Neural cell (in vitro differentiated cells): ENCODE data around the gene MYO15A. TPM values are rescaled to one million over a fixed set of nuclear protein-coding genes. Genes with fewer than 3 reads are reported as not detected.

Experiments
- H2AFZ ChIP-seq: fragments of 200-600, 300-800 bp; sonication (generic), shearing (Covaris generic); 2 replicates; pipeline ENCODE4 v1.6.0; 2014; ENCODE audit warnings: low read depth, mild to moderate bottlenecking, antibody characterized with exemption, low read length, moderate library complexity
- H3F3A ChIP-seq: fragments of 200-600 bp; shearing (Covaris generic); 2 replicates; pipeline ENCODE4 v1.6.1; 2016; ENCODE audit warnings: mild to moderate bottlenecking, moderate library complexity, mixed read lengths, antibody characterized with exemption, low read length; ENCODE audit not compliant: insufficient read depth, poor library complexity, severe bottlenecking
- H3K27ac ChIP-seq: fragments of 200-600, 300-800 bp; sonication (generic), shearing (Covaris generic); 2 replicates; pipeline ENCODE4 v1.5.1; 2014; ENCODE audit warnings: mild to moderate bottlenecking, low read length, moderate library complexity
- H3K27me3 ChIP-seq: fragments of 300-800, 200-600 bp; sonication (generic), shearing (Covaris generic); 2 replicates; pipeline ENCODE4 v1.6.0; 2014; ENCODE audit warnings: mild to moderate bottlenecking, low read depth, low read length, moderate library complexity; ENCODE audit not compliant: insufficient read depth
- H3K36me3 ChIP-seq: fragments of 300-800, 200-600 bp; sonication (generic), shearing (Covaris generic); 2 replicates; pipeline ENCODE4 v1.5.1; 2014; ENCODE audit warnings: mild to moderate bottlenecking, antibody characterized with exemption, low read length, moderate library complexity; ENCODE audit not compliant: insufficient read depth
- H3K4me2 ChIP-seq: fragments of 300-800, 200-600 bp; sonication (generic), shearing (Covaris generic); 2 replicates; pipeline ENCODE4 v1.6.0; 2014; ENCODE audit warnings: mild to moderate bottlenecking, low read length
- H3K4me3 ChIP-seq: fragments of 300-800, 200-600 bp; sonication (generic), shearing (Covaris generic); 2 replicates; pipeline ENCODE4 v1.5.1; 2014; ENCODE audit warnings: mild to moderate bottlenecking, low read length, moderate library complexity
- H3K79me2 ChIP-seq: fragments of 200-600 bp; shearing (Covaris generic); replicated peaks from 2 replicates; pipeline ENCODE4 v1.6.0; 2014; ENCODE audit warnings: mild to moderate bottlenecking, low read length, moderate library complexity; ENCODE audit not compliant: insufficient read depth
- H3K9ac ChIP-seq: fragments of 300-800, 200-600 bp; sonication (generic), shearing (Covaris generic); 2 replicates; pipeline ENCODE4 v1.6.1; 2016; ENCODE audit warnings: mild to moderate bottlenecking, low read length, mixed read lengths
- H3K9me2 ChIP-seq: fragments of 200-600 bp; shearing (Covaris generic); 2 replicates; pipeline ENCODE4 v1.6.1; 2016; ENCODE audit warnings: mild to moderate bottlenecking, low read length, mixed read lengths; ENCODE audit not compliant: insufficient read depth
- H3K9me3 ChIP-seq: fragments of 200-600, 300-800 bp; sonication (generic), shearing (Covaris generic); 2 replicates; pipeline ENCODE4 v1.6.1; 2016; ENCODE audit warnings: mild to moderate bottlenecking, mixed run types, low read length, moderate library complexity, mixed read lengths
- H4K20me1 ChIP-seq: fragments of 200-600 bp; shearing (Covaris generic); 2 replicates; pipeline ENCODE4 v1.6.1; 2016; ENCODE audit warnings: mild to moderate bottlenecking, mixed run types; ENCODE audit not compliant: insufficient read depth
- CTCF ChIP-seq: fragments of 450-650 bp; IDR thresholded peaks from 2 replicates; pipeline ENCODE4 v1.5.1; 2014; ENCODE audit warnings: antibody characterized with exemption, mild to moderate bottlenecking, moderate library complexity; ENCODE audit not compliant: poor library complexity, severe bottlenecking
- EP300 ChIP-seq: fragments of 450-650 bp; conservative IDR thresholded peaks from 2 replicates; pipeline ENCODE4 v1.6.1; 2014; ENCODE audit warnings: antibody characterized with exemption, mild to moderate bottlenecking, moderate library complexity; ENCODE audit not compliant: poor library complexity, severe bottlenecking
- EZH2 ChIP-seq: fragments of 200-600, 300-800 bp; shearing (Covaris generic), sonication (generic); IDR thresholded peaks from 2 replicates; pipeline ENCODE4 v1.6.1; 2014; ENCODE audit warnings: antibody characterized with exemption, low read length, borderline replicate concordance, mild to moderate bottlenecking; ENCODE audit not compliant: insufficient read depth, poor library complexity, severe bottlenecking
- MXI1 ChIP-seq: fragments of 450-650 bp; conservative IDR thresholded peaks from 2 replicates; pipeline ENCODE4 v1.6.1; 2014; ENCODE audit warnings: antibody characterized with exemption, mild to moderate bottlenecking; ENCODE audit not compliant: poor library complexity, severe bottlenecking
- POLR2AphosphoS5 ChIP-seq: IDR thresholded peaks from 2 replicates; pipeline ENCODE4 v1.6.1; 2012
- REST ChIP-seq: IDR thresholded peaks from 2 replicates; pipeline ENCODE4 v1.6.1; 2012; ENCODE audit warnings: borderline replicate concordance
- SMC3 ChIP-seq: fragments of 450-650 bp; conservative IDR thresholded peaks from 2 replicates; pipeline ENCODE4 v1.6.1; 2014; ENCODE audit warnings: antibody characterized with exemption, mild to moderate bottlenecking, moderate library complexity; ENCODE audit not compliant: poor library complexity
- polyA plus RNA-seq: library from polyadenylated mRNA; depleted of rRNA; stranded (reverse); fragments of >200 nt; gene quantifications from 2 replicates; pipeline ENCODE4 v1.2.3, GENCODE V29; 2014

MYO15A gene
- polyA plus RNA-seq, 1 donor from 2014 or later: 1.9 TPM

GRCh38 chr17:18177722-18178121 is 69.2 kb downstream of the MYO15A start:
- TF ChIP-seq EP300 (peak; percentile 27), EZH2 (no peak), SMC3 (peak; percentile 14), REST (peak; percentile 45), POLR2AphosphoS5 (peak; percentile 5)
- Histone ChIP-seq H3K4me3 (peak overlapping the region; percentile 10), H3K36me3 (no peaks in the 10 kb centered on the region), H3K9me3 (no peaks in the 10 kb centered on the region), H3K79me2 (no peaks in the 10 kb centered on the region), H3F3A (no peaks in the 10 kb centered on the region), H3K27me3 (no peaks in the 10 kb centered on the region), H3K9ac (no peak overlapping the region), H3K4me2 (no peak overlapping the region), H4K20me1 (no peaks in the 10 kb centered on the region), H3K9me2 (no peaks in the 10 kb centered on the region), H2AFZ (no peak overlapping the region), H3K27ac (peak overlapping the region; percentile 49)

GRCh38 chr17:18179196-18179595 is 70.6 kb downstream of the MYO15A start:
- no peak overlapping the region for H3K9ac ChIP-seq
- H4K20me1 ChIP-seq: peaks cover under 1% of the 10 kb centered on the region
- no peaks in the 10 kb centered on the region for H3K9me3 ChIP-seq
- H3K4me2 ChIP-seq: no peak overlapping the region
- H3K9me2 ChIP-seq: no peaks in the 10 kb centered on the region
- H3F3A ChIP-seq: no peaks in the 10 kb centered on the region
- no peak for TF ChIP-seq REST
- TF ChIP-seq CTCF: no peak
- TF ChIP-seq MXI1: no peak
- no peak for TF ChIP-seq SMC3
- H3K4me3 ChIP-seq: no peak overlapping the region
- no peak overlapping the region for H3K27ac ChIP-seq
- no peaks in the 10 kb centered on the region for H3K36me3 ChIP-seq
- H2AFZ ChIP-seq: no peak overlapping the region
- no peaks in the 10 kb centered on the region for H3K79me2 ChIP-seq
- no peaks in the 10 kb centered on the region for H3K27me3 ChIP-seq
